Nephron (organoid): ENCODE measurements around the gene RBP2.

Experiments used
- H3K27ac Mint-ChIP-seq, 3 experiments: 2 replicates each; pipeline ENCODE4 v1.8.0; 2020; ENCODE audit warnings: mixed read lengths in 3 of 3, mild to moderate bottlenecking in 2 of 3, moderate library complexity in 1 of 3
- H3K27me3 Mint-ChIP-seq: 2 replicates; pipeline ENCODE4 v1.8.0; 2021; ENCODE audit warnings: low read depth, mild to moderate bottlenecking, moderate library complexity, mixed read lengths
- H3K36me3 Mint-ChIP-seq: 2 replicates; pipeline ENCODE4 v1.8.0; 2020; ENCODE audit warnings: low read depth, mixed read lengths
- H3K4me1 Mint-ChIP-seq: 2 replicates; pipeline ENCODE4 v1.8.0; 2020; ENCODE audit warnings: mixed read lengths
- H3K4me3 Mint-ChIP-seq, 3 experiments: 2 replicates each; pipeline ENCODE4 v1.8.0; 2020; ENCODE audit warnings: mild to moderate bottlenecking in 3 of 3, mixed read lengths in 3 of 3, moderate library complexity in 2 of 3
- H3K9me3 Mint-ChIP-seq: 2 replicates; pipeline ENCODE4 v1.8.0; 2020; ENCODE audit warnings: mixed read lengths
- CTCF ChIP-seq, 3 experiments: fragments of 200-600 bp; sonication (generic); IDR thresholded peaks; one replicate each; pipeline ENCODE4 v1.5.0; 2021; ENCODE audit warnings: antibody characterized with exemption in 3 of 3; ENCODE audit not compliant: unreplicated experiment in 3 of 3

Gene RBP2

GRCh38 chr3:139466360-139466759 is 10.0 kb downstream of the RBP2 start:
- Mint-ChIP-seq H3K4me3 (no peak overlapping the region), H3K27me3 (no peaks in the 10 kb centered on the region), H3K4me1 (peaks cover 14% of the 10 kb centered on the region), H3K9me3 (no peaks in the 10 kb centered on the region), H3K27ac (no peak overlapping the region), H3K36me3 (no peaks in the 10 kb centered on the region)
- no peak for TF ChIP-seq CTCF (IDR thresholded peaks at IDR 0.05; ENCODE audit: unreplicated experiment in 3 of 3)

- H3K36me3 Mint-ChIP-seq: no peaks in the 10 kb centered on the region
- no peaks in the 10 kb centered on the region for H3K9me3 Mint-ChIP-seq
- H3K4me1 Mint-ChIP-seq: peaks cover 14% of the 10 kb centered on the region
These were observed 10.7 kb downstream of the RBP2 start for GRCh38 chr3:139465636-139466035.

GRCh38 chr3:139463466-139463865 is 12.8 kb downstream of the RBP2 start:
- no peak for TF ChIP-seq CTCF (IDR thresholded peaks at IDR 0.05; ENCODE audit: unreplicated experiment in 3 of 3)
- Mint-ChIP-seq H3K36me3 (no peaks in the 10 kb centered on the region), H3K9me3 (no peaks in the 10 kb centered on the region), H3K27me3 (no peaks in the 10 kb centered on the region), H3K4me3 (no peak overlapping the region), H3K4me1 (peaks cover 19% of the 10 kb centered on the region), H3K27ac (no peak overlapping the region)

More at GRCh38 chr3:139465636-139466035, 10.7 kb downstream of the RBP2 start:
- TF ChIP-seq CTCF (IDR thresholded peaks at IDR 0.05; ENCODE audit: unreplicated experiment in 3 of 3): no peak
- H3K27ac Mint-ChIP-seq: no peak overlapping the region
- H3K4me3 Mint-ChIP-seq: no peak overlapping the region
- H3K27me3 Mint-ChIP-seq: no peaks in the 10 kb centered on the region

GRCh38 chr3:139460529-139460928 is 15.8 kb downstream of the RBP2 start:
- Mint-ChIP-seq H3K4me3 (no peak overlapping the region), H3K27ac (no peak overlapping the region), H3K36me3 (no peaks in the 10 kb centered on the region), H3K9me3 (no peaks in the 10 kb centered on the region), H3K27me3 (no peaks in the 10 kb centered on the region), H3K4me1 (peaks cover 18% of the 10 kb centered on the region)
- no peak for TF ChIP-seq CTCF (IDR thresholded peaks at IDR 0.05; ENCODE audit: unreplicated experiment in 3 of 3)

GRCh38 chr3:139460076-139460475 is 16.2 kb downstream of the RBP2 start:
- TF ChIP-seq CTCF (IDR thresholded peaks at IDR 0.05; ENCODE audit: unreplicated experiment in 3 of 3): no peak
- Mint-ChIP-seq H3K4me3 (no peak overlapping the region), H3K27me3 (no peaks in the 10 kb centered on the region), H3K27ac (peak overlapping the region in 2 of 3 experiments; percentile 6 to 75), H3K36me3 (no peaks in the 10 kb centered on the region), H3K9me3 (no peaks in the 10 kb centered on the region), H3K4me1 (peaks cover 18% of the 10 kb centered on the region)

GRCh38 chr3:139458348-139458747 is 18.0 kb downstream of the RBP2 start:
- no peaks in the 10 kb centered on the region for H3K36me3 Mint-ChIP-seq
- no peak overlapping the region for H3K4me3 Mint-ChIP-seq
- H3K9me3 Mint-ChIP-seq: no peaks in the 10 kb centered on the region
- H3K27ac Mint-ChIP-seq: no peak overlapping the region
- no peak for TF ChIP-seq CTCF (IDR thresholded peaks at IDR 0.05; ENCODE audit: unreplicated experiment in 3 of 3)
- H3K4me1 Mint-ChIP-seq: peaks cover 18% of the 10 kb centered on the region
- H3K27me3 Mint-ChIP-seq: no peaks in the 10 kb centered on the region
